GF-D8 (cell line): ENCODE measurements around the gene NUDT14.

Experiments used
- DNase-seq: peaks from one replicate; lab custom pipeline; 2025; lab: John Stamatoyannopoulos, UW

The NUDT14 gene

DNA sequence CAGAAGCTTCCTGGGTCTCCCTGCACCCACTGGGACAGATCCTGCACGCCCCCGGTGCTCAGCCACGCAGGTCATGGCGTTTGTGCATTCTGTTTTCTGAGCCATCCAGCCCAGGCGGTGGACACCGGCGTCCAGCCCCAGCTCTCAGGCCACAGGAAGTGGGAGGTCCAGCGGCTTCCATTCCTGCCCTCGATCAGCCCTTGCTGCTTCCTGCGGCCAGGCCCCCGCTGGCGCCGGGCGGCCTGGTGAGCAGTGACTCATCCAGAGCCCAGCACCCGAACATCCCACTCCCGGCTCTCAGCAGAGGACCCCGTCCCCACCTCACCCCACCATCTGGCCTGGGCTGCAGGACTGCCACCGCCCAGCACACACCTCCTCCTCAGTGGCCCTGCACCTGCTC is 18.0 kb upstream of the NUDT14 start:
- no peak for DNase-seq

DNA sequence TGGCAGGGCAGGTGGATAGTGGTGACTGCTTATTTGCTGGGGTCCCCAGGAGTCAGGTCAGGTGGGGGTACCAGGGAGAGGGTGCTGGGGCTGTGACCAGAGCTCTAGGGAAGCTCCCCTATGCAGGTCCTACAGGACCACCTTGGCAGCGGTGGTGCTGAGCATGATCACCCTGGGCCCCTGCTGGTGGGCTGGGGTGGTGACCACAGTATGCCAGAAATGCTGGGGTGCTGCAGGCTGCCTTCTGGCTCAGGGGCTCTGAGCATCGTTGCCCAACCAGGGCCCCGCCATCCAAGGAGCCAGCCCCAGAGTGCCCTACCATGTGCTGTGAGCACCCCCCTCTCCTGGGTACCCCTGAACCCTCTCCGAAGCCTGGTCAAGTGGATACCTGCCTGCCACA is 17.5 kb upstream of the NUDT14 start:
- no peak for DNase-seq

DNA sequence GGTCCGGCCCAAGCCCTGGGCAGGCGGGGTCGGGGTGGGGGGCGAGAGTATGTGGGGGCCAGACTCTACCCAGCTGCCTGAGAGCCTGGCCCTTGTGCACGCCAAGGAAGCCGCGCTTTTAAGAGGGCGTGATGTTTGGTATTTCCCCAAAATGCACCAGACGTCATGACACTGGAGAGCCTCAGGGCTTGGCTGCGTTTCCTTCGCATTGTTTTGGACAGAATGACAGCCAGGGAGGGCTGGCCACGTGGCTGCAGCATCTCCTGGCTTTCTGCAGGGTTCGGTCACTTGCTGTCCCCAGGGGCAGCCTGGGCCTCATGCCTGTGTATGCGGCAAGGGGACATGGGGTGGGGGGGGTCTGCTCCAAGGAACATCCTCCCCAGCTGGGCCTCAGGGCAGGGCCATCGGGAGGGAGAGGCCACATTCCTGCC is 16.1 kb upstream of the NUDT14 start:
- no peak for DNase-seq

DNA sequence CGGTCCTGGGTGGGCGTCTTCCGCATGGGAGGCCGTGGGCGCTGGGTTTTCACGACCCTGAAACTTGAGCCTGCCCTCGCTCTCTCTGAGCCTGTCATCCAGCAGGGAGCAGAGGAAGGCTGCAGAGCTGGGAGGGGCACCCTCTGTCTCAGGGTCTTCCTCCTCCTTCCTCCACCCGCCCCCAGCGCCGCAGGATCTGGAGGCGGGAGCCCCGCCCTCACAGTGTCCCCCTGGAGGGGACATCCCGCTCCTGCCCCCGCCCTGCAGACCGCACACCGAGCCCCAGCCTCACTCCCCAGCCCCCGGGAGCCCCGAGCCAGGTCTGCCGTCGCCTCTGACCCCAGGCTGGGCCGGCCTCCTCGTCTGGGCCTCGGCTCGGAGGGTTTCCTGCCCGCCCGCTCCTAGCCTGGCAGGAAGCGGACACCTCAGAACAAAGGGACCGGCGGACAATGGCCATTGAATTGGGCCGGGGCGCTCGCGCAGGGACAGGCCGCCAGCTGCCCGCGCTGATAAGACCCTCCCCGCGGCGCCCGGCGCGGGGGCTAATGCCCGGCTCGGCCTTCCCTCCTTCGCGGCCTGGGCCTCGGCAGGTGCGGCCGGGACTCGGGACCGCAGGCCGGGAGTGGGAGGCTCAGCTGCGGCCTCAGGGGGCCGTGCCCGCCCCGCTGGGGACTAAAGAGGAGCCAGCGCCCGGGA is 15.3 kb upstream of the NUDT14 start:
- no peak for DNase-seq

DNA sequence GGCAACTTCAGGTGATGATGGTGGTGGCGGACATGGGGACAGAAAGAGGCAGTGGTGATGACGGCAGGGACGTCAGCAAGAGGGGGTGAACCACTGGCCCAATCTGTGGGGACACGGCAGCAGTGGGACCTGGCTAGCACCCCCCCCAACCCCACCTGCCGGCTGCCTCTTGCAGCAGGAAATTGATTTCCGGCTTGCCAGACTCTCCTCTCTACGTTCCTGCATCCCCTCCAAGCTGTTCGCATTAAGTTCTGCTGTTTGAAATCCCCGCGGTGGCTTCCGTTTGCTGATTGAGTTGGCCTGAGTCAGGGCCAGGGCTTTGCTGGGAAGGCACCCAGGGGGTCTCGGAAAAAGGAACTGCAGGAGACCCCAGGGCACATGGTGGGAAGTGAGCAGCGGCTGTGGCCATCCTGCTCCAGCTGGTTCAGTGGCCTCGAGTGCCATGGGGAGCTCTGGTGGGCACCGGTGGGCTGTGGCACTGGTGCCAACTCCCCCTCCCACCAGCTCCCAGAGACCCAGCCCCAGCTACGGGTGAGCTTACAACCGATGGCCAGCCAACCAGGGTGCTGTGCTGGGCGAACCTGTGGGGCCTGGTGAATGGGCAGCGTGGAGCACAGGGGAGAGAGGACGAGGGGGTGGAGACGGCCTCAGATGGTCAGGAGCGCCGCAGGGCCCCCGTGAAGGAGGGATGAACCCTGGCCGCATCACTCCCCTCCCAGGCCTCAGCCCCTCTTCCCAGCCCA is 14.6 kb upstream of the NUDT14 start:
- DNase-seq, result no peak

DNA sequence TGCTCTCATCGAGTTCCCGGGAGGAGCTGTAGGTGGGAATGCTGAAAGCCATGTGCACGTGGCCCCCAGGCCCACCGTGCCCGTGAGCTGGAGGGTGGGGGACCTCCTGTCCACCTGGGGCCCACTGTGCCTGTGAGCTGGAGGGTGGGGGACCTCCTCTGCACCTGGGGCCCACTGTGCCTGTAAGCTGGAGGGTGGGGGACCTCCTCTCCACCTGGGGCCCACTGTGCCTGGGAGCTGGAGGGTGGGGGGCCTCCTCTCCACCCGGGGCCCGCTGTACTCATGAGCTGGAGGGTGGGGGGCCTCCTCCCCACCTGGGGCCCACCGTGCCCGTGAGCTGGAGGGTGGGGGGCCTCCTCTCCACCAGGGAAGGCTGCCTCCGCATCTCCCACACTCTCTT is 13.9 kb upstream of the NUDT14 start:
- no peak for DNase-seq

DNA sequence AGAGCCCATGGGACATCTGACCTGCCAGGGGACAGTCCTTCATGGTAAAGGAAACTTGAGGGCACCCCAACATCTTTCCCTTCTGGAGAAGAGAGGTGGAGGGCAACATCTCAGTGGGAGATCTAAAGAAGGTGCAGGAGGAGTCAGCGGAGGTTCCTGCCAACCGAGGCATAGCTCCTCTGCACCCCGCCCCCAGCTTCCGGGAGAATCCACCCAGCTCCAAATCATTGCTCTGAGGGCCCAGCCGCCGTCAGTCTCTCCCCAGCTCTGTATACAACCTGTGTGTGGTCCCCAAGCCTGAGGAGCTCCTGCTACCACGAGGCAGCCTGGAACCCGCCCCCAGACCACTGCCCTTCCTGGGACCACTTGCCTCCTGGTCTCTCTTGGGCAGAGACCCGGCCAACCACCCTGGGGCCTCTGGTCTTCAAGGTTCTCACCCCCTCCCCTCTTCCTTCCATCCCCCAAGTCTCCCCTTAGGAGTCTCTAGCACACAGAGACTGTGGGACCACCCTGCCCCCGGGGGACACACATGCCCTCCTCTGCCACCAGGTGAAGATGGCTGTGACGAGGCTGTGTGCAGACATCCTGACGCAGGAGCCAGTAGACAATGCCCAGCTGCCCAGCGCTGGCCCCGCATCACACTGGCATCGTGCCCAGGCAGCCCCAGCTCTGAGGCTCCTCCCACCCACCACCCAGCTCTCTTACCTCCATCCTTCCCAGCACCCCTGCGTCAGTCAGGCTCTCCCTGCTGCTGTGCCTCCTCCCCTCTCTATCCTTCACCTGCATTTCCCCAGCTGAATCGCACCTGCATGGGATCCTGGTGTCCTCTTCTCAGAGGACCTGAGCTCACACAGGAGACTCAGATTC is 13.0 kb upstream of the NUDT14 start:
- DNase-seq, result no peak

DNA sequence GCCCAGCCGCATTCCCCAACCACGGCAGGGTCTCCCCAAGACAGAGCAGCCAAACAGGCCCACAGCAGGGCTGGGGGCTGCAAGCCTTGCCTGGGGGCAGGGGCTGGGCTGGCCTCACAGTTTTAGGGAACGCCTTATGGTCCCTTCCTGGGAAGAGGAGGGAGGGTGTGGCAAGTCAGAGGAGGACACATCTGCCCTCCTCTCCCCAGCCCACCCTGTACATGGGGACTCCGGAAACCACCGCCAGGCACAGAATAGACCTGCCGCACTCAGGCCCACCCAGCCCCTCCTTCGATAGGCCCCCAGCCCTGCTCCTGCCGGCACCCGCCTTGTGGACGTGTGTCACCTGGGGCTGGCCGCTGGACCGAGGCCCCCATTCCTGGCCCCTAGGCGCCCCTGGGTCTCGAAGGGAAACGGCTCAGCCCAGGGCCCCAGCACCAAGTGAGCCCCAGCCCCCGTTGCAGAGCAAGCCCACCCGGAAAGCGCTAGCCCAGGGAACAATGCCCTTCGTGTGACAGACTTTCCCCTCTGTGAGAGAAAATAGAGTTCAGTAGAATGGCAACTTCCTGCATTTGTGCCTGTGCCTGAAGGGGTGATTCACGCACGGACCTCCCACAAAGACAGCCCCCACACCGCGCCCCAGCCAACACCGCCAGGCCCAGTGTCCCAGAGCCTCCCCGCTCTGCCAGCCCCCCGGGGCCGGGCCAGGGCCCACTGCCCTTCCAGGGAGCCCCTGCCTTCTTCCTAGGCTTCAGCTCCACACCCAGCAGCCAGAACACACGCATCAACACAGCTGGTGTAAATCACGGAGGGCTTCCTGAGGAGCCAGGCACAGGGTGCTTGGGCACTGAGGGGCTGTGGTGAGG is 12.0 kb upstream of the NUDT14 start:
- no peak for DNase-seq

DNA sequence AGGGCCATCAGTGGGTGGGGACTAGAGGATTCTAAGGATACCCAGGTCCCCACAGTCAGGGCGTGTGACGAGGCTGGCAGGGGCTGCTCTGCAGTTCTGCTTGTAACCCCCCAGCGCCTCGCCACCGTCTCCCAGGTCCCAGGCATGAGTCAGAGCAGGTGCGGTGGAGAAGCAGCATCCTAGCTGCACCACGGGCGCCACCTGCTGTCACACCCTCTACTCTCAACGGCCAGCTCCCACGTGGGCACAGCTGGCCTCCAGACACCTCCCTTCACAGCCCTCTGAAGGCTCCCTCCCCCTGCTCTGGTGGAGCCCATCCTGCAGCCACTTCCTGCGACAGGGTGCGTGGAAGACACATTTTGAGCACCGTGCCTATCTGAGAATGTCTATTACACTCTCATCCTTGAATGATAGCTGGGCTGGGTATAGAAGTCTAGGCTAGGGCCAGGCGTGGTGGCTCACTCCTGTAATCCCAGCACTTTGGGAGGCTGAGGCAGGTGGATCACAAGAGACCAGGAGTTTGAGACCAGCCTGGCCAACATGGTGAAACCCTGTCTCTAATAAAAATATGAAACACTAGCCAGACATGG is 6.9 kb upstream of the NUDT14 start:
- no peak for DNase-seq

DNA sequence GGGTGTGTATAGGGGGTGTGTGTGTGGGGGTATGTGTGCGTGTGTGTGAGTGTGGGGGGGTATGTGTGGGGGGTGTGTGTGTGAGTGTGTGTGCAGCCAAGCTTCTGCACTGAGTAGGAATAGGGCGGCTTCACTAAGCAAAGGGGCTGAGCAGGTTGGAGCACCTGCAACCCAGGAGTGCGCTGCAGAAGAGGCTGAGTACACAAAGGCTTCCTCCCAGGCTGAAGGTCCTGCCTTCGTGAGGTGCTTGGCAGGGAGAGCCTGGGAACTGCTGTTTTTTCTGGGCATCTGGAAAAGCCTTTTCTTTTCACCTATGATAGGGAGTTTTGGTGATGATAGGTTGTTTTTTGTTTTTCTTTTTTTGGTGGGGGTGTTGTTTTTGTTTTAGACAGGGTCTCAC is 6.0 kb upstream of the NUDT14 start:
- no peak for DNase-seq

DNA sequence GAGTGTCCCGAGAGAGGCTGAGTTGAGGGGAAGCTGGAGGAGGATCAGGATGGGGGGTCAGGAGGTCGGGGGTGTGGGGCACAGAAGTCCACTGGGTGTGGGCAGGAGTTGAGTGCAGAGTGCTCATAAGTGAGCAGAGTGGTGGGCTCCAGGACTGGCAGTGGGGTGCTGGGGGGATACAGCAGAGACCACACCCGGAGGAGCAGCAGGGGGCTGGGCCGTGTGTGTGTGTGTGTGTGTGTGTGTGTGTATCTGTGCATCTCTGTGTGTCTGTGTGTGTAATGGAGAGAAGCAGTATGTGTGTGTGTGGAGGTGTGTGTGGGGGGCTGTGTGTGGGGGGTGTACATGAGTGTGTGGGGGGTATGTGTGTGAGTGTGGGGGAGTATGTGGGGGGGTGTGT is 4.9 kb upstream of the NUDT14 start:
- DNase-seq, result no peak

DNA sequence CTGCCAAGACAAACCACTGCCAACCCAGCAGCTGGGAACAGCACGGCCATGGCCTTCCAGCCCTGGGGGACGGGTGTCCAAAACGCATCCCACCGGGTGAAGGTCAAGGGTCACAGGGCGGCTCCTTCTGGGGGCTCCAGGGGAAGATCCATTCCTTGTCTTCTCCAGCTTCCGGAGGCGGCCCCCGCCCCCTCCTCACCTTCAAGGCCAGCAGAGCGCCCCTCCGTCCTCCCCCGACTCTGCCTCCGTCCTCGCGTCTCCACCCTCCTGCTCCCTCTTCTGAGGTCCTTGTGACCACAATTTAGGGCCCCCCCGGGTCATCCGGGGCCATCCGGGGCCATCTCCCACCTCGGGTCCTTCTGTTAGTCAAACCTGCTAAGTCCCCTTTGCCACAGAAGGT is 3.9 kb upstream of the NUDT14 start:
- no peak for DNase-seq

DNA sequence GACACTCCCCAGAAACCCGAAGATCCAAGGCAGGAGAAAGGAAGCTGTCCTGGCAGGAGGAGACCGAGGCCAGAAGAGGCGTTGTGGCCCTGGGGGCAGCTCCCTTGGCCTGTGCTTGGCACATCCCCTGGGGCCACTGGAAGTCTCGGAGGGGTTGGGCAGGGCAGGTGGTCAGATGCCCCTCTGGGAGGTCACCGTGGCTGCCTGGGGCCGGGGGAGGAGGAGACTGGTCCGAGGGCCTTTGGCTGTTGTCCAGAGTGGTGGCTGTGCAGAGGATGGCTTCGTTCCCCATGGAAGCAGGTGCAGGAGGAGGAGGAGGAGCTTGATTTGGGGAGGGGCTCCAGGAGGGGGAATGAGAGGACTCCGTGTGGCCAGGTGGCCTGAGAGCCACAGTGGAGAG is 3.3 kb upstream of the NUDT14 start:
- no peak for DNase-seq

DNA sequence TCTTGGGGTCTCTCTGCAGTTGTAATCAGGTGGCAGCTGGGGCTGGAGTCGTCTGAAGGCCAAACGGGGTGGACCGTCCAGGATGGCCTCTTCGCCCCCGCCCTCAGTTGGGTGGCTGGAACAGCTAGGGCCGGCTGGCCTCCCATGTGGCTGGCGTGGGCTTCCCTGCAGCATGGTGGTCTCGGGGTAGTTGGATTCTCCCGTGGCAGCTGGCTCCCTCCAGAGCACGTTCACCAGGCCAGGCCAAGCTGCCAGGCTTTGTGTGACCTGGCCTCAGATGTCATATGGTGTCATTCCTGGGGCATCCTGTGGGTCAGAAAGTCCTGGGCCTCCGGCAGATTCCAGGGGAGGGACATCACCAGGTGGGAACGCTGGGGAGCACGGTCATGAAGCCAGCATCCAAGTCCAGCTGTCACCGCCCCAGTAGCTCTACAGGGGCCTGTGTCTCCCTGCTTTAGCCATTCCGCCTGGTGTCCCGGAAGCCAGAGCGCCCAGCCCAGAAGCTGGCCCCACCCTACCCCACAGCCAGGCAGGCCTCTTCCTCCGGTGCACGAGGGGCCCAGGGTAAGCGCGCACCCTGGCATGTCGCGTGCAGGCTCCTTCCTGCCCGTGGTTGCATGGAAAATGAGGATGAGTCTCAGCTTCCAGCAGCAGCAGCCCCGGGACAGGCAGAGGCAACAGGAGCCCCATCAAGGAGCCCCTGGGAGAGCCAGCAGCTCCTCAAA is 1.3 kb upstream of the NUDT14 start:
- no peak for DNase-seq

DNA sequence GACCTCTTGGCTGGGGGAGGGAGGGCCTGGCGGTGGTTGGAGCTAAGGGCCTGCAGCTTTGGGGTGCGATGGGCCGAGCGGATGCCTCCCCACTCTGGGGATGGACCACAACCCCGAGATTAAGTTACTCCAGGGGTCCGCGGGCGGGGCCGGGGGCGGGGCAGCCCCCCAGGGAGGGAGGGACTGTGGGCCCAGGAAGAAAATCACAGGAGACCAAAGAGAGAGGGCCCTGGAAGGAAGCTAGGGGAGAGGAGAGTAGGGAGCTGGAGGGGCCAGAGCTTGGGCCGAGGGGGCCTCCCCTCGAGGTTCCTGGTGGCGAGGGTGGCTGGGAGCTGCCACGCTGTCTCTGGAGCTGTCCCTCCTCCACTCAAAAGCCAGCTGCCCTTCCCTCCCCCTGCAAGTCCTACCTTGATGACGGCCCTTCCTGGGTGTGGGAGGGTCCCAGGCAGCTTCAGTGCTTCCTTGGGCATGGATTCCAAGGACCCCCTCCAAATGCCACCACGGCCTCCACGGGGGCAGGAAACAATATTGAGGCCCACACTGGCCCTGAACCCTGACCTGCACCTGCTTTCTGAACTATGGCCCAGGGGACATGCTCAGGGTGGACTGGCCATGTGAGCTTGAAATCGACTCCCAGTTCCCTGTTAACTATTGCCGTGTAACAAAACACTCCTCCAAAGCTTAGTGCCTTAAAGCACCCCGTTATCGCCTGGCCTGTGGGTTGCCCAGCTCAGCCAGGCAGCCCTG is 610 bp upstream of the NUDT14 start:
- no peak for DNase-seq

DNA sequence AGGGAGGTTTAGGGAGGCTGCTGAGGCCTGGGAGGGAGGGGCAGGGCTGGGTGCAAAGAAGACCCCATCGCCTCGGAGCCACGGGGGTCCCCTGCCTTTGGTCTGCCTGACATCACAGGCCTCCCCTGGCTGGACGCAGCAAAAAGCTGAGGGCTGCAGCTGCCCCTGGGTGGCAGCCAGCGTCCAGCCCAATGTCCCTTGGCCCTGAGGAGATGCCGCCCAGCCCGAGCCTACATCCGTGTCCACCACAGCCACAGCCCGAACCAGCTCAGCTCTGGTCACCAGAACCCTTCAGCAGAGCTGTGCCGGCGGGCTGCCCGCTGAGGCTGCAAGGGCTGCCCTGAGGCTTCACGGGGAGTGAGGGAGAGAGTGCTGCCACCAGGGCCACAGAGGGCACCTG is 1.9 kb downstream of the NUDT14 start:
- DNase-seq, result no peak

DNA sequence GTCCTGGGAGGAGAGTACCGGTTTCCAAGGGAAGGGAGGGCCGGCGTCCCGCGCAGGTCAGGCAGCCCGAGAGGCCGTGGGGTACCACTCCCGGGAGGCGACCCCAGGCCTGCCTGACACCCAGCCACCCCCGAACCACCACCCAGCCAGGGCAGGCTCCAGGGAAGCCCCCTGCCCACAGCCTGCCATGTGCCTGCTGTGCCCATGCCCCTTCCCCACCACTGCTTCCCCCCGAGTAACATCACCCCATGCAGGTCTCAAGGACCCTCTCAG is 2.3 kb downstream of the NUDT14 start:
- no peak for DNase-seq

DNA sequence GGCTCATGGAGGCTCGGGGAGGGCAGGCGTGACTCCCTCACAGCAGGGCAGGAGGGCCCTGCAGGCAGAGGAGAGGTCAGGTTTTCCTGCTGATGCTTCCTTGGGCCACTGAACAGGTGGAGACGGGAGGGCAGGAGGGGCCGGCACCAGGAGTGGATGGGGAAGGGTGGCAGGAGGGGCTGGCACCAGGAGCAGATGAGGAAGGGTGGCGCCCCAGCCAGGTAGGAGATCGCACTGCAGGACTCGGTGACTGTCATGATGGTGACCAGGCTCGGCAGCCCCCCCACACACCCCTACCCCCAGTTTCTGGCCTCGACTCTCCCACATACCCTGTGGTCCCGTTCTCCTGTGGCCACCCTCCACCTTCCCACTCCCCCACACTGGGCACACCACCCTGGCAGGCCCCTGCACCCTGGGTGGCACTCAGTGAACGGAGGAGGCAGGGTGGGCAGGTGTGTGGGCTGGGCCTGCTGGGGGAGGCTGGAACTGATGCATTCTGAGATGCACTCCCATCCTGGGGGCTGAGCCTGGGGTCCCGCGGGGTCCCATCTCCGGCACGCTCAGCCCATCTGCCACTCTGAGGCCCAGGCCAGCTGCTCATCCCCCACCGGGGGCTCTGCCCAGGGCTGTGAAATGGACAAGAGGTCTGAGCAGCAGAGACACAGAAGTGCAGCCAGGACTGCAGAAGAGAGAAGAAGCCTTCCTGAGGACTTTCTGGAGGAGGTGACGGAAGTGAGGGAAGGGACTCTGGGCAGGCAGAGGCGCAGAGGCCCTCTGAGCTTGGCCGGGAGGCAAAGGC is 2.8 kb downstream of the NUDT14 start:
- no peak for DNase-seq

DNA sequence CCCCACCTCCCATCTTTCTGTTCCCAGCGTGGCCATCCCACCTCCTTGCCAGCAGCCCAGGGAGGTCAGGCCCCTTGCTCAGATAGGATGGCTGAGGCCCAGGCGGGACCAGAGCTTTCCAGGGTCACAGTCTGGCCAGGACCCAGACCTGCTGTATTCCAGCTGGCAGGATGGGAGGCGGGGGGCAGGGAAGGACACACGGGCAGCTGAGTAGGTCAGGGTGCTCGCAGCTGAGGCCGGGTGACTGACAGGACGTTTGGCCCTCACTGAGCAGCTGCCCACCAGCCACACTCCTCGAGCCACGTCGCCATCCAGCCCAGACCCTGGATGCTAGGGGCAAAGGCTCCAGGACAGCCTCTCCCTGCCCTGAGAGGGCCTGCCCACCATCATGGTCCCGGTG is 4.0 kb downstream of the NUDT14 start:
- DNase-seq, result no peak

DNA sequence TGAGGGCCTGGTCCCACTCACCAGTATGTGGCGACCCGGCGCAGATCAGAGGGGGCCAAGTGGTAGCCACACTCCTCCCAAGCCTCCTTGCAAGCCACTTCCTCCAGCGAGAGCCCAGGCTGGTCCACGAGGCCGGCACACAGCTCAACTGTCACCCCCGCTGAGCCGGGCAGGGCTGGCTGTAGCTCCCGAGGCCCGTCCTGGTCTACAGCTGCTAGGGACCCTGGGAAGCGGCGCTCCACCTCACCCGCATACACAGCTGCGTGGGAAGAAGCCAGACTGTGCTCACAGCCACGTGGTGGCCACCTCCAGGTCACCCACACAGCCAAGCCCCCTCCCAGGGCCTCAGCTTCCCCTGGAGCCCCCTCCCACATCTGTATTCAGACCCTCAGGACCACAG is 4.6 kb downstream of the NUDT14 start:
- no peak for DNase-seq
